DMS79 treated with DMSO at 0.1 percent for 48 hours (cell line): Measurements from ENCODE around the gene MEX3A.
"Not testable (repeated sequence)": the region's sequence is repeated elsewhere in the genome, so short reads cannot be mapped to it uniquely, and the experiment has no call there.

Experiments used
- DNase-seq: peaks from one replicate; lab custom pipeline; 2025; lab: John Stamatoyannopoulos, UW

MEX3A gene

DNA sequence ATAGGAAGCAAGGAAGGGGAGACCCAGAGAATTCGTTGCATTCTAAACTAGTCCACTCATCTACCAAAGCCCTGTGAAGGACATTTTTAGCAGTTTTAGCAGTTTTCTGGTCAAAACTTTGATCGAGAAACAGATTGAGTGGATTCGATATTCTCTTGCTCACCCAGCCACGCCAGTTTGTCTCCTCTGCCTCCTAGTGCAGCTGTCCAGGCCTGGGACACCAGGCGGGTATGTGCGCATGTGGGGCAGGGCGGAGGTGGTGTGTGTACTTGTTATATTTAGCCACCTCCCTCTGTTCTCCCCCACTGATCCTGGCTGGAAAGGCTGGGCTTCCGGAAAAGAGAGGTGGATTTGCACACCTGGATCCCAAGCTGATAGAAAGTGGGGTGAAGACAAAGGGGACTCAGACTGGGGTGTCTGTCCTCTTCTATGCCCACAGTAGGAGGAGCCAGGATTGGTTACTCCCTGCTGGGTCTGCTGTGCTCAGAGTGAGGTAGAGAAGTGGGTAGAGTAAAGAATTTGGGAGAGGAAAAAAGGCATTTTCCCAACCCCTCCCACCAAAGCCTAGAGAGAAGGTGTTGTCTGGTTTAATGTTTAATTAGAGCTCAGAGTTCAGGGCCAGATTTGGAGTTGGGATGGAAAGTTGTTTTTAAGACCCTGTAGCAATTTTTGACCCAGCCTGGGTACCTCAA, 36.1 kb upstream of the MEX3A start:
- DNase-seq, result no peak

DNA sequence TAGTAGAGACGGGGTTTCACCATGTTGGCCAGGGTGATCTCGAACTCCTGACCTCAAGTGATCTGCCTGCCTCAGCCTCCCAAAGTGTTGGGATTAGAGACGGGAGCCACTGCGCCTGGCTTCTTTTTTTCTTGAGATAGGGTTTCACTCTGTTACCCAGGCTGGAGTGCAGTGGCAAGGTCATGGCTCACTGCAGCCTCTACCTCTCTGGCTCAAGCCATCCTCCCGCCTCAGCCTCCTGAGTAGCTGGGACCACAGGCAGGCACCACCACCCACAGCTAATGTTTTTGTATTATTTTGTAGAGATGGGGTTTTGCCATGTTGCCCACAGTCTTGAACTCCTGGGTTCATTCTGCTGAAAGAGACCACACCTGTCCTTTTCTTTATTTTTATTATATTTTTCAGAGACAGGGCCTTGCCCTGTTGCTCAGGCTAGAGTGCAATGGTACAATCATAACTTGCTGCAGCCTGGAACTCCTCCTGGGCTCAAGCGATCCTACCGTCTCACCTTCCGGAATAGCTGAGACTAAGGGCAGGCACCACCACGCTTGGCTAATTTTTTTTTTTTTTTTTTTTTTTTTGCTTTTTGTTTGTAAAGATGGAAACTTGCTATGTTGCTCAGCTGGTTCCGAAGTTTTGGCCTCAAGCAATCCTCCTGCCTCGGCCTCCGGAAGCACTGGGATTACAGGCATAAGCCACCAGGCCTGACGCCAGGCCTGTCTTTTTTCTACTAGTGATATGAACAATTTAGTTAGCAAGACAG, 35.3 kb upstream of the MEX3A start:
- DNase-seq, result no peak

DNA sequence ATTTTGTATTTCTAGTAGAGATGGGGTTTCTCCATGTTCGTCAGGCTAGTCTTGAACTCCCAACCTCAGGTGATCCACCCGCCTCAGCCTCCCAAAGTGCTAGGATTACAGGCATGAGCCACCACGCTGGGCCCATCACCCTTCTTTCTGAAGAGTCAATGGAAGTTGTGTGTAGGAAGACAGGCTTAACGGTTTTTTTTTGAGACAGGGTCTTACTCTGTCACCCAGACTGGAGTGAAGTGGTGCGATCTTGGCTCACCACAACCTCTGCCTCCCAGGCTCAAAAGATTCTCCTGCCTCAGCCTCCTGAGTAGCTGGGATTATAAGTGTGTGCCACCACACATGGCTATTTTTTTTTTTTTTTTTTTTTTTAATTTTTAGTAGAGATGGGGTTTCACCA, 34.5 kb upstream of the MEX3A start:
- DNase-seq, result not testable (repeated sequence)

DNA sequence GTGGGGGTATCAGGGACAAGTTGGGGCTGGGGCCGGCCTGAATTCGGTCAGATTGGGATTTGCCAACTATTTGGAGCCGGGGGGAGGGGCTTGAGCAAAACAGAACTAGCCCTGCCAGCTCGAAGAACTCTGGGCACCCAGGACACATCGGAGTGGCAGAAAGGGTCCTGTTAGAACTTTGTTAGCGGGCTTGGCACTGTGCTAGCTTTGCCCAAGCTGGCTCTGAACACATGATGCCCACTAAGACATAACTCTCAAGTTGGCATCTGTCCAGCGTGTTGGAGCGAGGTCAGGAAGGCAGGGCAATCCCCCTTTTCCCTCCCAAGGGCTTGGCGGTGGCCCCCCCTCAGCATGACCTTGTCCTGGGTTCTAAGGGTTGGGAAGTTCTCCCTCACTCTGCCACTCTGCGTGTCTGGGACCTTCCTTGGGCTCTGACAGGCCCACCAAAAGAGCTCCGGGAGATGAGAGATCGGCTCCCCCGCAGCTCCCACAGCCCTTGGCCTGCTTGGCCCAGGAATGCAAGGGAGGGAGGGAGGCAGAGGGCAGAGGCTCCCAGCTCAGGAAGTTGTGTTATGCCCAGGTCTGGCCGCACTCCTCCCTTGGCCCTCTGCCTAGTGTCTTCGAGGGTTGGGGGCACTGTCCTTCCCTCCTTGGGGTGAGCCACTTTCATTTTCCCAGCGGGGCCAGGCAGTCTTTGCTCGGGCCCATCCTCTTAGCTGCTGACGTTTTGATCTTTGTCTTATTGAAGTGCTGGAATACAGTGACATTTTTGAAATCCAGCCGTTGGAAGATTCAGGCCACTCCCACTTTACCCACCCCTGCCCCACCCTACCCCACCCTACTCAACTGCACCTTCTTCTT, 33.5 kb upstream of the MEX3A start:
- DNase-seq, result peak; percentile 40

DNA sequence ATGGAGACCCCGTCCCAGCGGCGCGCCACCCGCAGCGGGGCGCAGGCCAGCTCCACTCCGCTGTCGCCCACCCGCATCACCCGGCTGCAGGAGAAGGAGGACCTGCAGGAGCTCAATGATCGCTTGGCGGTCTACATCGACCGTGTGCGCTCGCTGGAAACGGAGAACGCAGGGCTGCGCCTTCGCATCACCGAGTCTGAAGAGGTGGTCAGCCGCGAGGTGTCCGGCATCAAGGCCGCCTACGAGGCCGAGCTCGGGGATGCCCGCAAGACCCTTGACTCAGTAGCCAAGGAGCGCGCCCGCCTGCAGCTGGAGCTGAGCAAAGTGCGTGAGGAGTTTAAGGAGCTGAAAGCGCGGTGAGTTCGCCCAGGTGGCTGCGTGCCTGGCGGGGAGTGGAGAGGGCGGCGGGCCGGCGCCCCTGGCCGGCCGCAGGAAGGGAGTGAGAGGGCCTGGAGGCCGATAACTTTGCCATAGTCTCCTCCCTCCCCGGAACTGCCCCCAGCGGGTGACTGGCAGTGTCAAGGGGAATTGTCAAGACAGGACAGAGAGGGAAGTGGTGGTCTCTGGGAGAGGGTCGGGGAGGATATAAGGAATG, 32.8 kb upstream of the MEX3A start:
- DNase-seq, result peak; percentile 39

DNA sequence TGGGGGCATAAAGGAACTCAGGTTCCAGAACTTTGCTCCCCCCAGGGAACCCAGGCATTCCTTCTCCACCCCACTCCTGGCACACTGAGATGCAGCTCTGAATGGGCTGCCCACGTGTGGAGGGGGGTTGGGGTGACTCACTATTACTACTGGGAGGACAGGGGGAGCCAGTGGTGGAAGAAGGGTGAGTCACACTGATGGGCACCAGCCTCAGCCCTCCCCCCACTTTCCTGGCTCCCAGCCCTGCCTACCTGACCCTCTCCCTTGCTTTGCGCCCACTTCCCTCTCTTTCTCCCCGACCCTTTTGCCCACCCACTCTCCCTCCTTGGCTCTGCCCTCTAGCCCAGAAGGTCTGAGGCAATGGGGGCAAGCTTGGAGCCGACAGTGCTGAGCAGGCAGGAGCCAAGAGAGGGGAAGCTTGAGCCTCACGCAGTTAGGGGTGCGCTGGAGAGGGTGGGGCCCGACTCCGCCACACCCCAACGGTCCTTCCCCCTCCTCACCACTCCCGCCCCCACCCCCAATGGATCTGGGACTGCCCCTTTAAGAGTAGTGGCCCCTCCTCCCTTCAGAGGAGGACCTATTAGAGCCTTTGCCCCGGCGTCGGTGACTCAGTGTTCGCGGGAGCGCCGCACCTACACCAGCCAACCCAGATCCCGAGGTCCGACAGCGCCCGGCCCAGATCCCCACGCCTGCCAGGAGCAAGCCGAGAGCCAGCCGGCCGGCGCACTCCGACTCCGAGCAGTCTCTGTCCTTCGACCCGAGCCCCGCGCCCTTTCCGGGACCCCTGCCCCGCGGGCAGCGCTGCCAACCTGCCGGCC, 32.0 kb upstream of the MEX3A start, which contains the start of gene LMNA:
LMNA (plus strand) TSS at position 611 of the 818 bp plus-strand sequence. CDS start 208 bp downstream, outside the sequence.
- peak; percentile 63 for DNase-seq

DNA sequence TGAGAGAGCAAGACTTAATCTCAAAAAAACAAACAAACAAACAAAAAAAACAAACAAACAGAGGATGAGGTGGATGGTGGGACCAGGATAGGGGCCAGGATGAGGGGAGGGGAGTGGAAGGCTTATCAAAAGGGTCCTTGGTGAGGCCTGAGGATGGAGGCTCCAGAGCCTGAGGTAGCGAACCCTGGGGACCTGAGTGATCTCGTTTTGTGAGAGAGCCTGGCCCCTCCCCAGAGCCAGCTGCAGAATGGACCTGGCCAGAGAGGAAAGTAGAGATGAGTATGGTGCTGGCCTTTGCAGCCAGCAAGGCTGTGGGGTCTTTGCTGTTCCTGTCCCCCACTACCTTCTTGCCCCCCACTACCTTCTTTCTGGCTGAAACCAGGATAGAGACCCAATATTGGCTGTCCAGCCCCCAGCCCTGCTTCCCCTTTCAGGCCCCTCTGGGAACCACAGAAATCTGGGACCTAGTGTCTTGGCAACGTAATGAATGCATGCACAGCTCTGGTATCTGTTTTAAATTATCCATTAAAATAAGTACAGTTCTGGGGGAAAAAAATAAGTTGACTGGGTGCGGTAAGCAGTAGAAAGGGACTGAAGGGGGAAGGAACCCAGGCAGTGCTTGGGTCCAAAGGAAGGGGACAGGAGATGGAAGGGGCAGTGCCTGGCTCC, 31.2 kb upstream of the MEX3A start:
- DNase-seq, result no peak

DNA sequence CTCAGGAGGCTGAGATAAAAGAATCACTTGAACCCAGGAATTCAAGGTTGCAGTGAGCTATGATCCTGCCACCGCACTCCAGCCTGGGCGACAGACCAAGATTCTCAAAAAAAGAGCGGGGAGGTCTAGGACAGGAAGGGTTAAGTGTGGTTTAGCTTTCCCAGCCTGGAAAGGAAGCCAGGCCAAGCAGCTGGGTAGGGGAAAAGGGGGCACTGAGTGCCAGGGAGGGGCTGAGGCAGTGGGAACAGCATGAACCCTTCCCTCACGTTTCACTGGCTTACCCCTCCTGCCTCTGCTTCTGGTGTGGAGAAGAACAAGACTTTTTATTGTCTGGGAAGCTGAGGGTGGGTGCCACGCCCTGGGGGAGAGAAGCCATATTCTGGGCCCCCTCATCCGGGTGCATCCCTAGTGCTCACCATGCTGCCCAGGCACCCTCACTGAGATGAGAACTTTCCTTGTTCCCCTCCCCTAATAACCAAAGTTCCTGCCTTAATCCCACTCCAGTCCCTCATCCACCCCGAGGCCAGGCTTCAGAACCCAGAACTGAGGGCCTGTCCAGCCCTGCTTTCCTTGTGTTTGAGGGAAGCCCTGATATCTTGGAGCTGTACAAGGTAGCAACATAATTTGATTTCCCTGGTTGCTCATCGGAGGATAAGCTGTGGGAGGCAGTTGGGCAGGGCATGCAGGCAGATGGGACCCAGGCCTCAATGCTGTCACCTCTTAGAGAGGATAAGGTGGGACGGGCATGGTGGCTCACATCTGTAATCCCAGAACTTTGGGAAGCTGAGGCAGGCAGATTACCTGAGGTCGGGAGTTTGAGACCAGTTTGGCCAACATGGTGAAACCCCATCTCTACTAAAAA, 30.2 kb upstream of the MEX3A start:
- DNase-seq, result no peak

DNA sequence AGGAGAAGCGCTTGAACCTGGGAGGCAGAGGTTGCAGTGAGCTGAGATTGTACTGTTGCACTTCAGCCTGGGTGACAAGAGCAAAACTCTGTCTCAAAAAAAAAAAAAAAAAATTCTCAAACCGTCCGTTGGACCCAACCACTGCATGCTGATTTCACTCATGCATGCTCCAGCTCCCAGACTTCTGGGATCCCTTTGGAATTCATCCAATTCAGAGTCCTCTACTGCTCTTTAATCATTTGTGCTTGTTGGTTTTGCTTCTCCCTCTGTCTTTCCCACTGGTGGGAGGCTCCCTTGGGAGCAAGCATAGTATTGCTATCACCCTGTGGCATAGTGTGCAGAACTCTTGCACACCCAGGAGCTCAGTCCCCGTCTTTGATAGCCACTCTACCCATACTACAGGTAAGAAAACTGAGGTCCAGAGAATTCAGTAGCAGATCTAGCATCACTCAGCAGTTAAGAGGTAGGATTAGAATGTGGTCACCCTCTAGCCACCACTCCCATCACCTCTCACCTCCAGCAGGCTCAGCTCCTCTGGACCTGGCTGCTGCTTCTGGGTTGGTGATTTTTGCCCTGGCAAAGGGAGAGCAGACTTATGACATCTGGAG, 29.2 kb upstream of the MEX3A start:
- no peak for DNase-seq

DNA sequence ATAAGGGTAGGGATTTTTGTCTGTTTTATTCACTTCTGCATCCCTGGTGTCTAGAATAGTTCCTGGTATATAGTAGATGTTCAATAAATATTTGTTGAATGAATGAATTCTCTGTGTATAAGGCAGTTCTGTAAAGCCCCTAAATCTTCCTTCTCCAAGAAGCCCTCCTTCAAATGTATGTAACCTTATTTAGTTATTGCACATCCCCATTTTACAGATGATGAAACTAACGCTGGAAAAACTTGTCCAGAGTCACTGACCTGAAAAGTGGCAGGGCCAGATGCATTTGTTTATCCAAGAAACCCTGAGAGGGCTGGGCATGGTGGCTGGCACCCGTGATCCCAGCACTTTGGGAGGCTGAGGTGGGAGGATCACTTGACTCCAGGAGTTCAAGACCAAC, 28.0 kb upstream of the MEX3A start:
- DNase-seq, result no peak

DNA sequence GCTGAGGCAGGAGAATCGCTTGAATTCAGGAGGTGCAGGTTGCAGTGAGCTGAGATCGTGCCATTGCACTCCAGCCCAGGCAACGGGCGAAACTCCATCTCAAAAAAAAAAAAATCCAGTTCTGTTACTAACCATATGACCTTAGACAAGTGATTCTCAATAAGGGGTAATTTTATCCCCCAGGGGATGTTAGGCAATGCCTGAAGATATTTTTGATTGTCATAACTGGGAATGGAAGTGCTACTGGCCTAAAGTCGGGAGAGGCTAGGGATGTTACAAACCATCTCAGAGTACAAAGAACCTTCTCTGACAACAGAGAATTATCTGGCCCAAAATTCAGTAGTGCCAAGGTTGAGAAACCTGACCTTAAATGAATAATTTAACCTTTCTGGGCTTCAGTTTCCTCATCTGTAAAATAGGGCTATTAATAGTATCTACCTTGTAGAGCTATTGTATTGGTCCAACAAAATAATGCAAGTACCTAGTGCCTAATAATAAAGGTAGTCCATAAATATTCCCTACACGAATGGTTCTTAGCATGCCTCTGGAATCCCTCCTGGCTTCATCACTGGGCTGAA, 26.5 kb upstream of the MEX3A start:
- DNase-seq, result no peak

DNA sequence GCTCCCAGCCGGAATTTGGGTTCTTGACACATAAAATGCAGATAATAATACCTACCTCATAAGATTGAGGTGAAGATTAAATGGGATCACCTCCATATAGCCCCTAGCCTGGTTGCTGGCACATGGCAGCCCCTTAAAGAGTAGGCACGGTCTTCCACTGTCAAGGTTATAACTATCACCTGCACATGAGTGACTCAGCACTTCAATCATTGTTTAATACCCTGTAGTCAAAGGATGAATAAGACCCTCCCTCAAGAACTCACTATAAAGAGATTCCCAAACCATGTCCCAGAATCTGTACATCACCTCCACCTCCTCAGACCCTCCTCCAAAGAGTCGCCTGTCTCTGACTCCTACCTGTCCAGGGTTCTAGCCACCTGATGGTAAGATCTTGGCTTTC, 25.8 kb upstream of the MEX3A start:
- DNase-seq, result no peak

DNA sequence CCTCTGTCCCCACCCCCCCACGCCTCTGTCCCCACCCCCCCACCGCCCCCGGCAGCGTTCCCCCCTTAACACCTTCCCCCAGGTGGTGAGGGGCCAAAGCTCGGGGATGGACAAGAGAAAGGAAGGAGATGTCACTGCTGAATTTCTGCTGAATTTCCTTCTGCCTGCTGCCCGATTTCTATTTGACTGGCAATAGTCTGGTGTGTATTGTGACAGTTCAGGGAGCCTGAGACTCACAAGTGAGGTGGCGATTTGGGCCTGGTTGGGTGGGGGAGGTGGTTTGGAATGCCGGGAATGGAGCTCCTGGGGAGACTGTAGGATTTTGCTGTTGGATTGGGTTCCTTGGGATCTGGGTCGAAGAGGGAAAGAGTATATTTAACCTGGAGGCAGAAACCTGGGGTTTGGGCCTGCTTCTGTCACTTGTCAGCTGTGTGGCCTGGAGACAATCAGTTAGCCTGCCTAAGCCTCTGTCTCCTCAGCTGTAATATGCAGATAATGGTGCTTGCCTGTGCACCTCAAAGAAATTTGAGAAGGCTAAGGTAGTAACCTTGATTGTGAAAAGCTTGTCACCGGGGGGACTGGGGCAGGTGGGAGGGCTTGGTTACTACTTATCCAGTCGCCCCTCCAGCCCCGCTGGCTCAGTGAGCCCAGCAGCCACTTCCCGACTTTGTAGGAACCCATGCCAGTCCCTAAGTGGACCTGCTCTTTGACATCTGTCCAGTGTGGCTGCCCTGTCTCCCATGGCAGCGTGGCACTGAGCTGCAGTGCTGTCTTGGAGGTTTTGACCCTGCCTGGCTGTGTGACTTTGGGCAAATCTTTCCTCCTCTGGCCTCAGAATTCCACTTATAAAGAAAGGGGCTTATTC, 24.6 kb upstream of the MEX3A start:
- no peak for DNase-seq

DNA sequence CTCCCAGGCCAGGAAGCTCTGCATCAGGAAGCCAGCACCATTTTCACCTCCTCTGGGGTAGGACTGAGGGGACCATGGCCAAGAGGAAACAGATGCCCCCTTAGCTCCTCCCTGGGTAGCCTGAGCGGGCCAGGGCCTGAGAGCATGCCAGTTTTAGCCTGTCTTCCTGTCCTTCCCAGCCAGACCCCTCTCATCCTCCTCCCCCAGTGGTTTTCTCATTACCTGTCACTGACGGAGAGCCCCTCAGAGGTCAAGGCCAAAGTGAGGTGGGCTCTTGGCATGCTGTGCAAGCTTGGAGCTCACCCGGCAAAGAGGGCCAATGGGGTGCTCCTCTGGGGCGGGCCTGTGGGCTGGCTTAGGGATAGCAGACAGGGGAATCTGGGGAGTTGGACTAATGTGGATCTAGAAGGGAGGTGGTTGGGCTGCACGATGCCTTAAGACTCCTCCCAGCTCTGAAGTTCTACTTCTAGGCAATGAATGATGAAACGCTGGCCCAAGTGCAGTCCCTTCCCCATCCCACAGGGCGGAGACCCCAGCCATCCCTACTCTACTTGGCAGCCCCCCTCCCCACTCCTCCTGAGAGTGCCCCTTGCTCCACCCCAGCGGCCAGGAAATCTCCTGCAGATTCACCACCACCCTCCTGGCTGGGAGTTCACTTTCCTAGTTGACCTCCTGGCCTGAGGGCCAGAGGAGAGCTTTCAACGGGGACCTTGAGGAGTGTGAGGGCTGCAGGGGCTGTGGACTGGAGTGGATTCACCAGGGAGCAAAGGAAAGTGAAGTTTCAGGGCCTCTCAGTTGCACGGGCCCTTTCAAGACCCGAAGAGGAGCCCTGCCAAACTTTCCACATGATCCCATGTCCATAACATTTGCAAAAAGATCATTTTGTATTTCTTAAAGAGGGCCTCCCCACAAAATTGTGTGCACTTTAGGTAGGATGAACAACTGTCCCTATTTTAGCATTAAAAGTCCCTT, 22.9 kb upstream of the MEX3A start:
- no peak for DNase-seq

DNA sequence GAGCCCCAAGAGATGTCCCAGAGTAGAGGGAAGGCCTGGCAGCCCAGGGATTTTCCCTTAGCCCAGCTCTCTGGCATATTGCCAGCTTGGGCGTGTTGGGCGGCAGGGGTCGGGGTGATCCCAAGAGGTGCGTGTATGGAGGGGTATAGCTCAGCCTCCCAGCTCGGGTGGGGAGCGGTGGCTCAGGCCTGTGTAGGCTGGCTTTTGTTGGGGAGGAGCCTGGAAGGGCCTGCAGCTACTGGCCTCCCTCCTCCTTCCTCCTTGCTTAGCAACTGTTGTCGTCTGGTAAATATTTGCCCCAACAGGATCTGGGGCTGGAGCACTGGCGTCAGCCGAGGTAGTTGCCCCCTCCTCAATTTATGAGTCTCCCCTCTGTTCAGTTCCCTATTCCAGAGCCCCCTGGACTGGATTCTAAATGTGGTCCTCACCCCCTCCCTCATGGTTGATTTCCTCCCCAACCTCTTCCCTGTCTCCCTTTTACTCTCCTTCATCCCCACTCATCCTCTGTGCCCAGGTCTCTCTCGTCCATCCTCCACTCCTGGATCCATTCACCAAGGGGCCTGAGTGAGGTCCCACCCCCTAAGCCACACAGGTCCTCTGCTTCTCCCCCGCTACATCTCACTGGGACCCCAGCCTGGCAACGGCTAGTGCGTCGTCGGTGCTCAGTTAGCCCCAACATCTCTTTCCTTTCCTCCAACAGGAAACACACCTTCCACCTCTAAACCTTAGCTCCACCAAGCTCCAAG, 22.0 kb upstream of the MEX3A start:
- peak; percentile 74 for DNase-seq

DNA sequence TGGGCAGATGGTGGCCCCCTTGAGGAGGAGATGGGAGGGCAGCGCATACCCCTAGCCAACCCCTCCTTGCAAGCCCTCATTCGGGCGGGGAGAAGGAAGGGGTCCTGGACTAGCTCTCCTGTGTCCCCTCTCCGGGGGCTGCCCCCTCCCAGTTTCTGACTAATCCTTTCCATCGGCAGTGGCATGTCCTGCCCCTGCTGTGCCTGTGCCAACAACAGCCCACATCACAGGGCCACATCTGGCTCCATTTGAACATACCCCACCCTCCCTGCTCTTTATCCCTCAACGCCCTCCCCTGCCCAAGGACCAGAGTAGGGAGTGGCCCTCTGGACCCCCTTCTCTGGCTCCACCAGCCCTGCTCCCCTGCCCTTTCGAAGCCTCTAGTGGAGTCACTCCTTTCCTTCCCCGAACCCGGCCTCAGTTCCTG, 21.3 kb upstream of the MEX3A start:
- no peak for DNase-seq
